GM23338 (cell line): ENCODE results near the gene PTPN20. TPM values are rescaled to one million over a fixed set of nuclear protein-coding genes. Genes with fewer than 3 reads are reported as not detected.

ENCODE experiments used
- ATAC-seq: fragments of 200-7000 bp; cut with Tn5 transposase; 3 replicates; pipeline ENCODE4 v1.9.1; 2020
- DNase-seq: peaks from one replicate; pipeline ENCODE4 v3.0.0-alpha.2; 2015; ENCODE audit warnings: low spot score
- H2AFZ ChIP-seq: fragments of 200-600 bp; sonication (generic); 2 replicates; pipeline ENCODE4 v1.8.0; 2016; ENCODE audit warnings: antibody characterized with exemption, mild to moderate bottlenecking, moderate library complexity
- H3F3A ChIP-seq: fragments of 200-600 bp; sonication (generic); replicated peaks from 2 replicates; pipeline ENCODE4 v1.8.0; 2017; ENCODE audit warnings: antibody characterized with exemption, mixed run types, low read depth
- H3K27ac ChIP-seq: fragments of 200-600 bp; sonication (generic); 2 replicates; pipeline ENCODE4 v1.6.1; 2016; ENCODE audit warnings: low read depth
- H3K27me3 ChIP-seq: fragments of 200-600 bp; sonication (generic); 2 replicates; pipeline ENCODE4 v1.8.0; 2016; ENCODE audit warnings: mild to moderate bottlenecking, mixed run types, moderate library complexity; ENCODE audit not compliant: insufficient read depth
- H3K36me3 ChIP-seq: fragments of 200-600 bp; sonication (generic); 2 replicates; pipeline ENCODE4 v1.8.0; 2016; ENCODE audit warnings: mild to moderate bottlenecking; ENCODE audit not compliant: insufficient read depth
- H3K4me1 ChIP-seq: fragments of 200-600 bp; sonication (generic); 2 replicates; pipeline ENCODE4 v1.8.0; 2016; ENCODE audit warnings: mild to moderate bottlenecking, moderate library complexity; ENCODE audit not compliant: insufficient read depth
- H3K4me2 ChIP-seq: fragments of 200-600 bp; sonication (generic); 2 replicates; pipeline ENCODE4 v1.7.1; 2017; ENCODE audit warnings: mixed run types
- H3K4me3 ChIP-seq: fragments of 200-600 bp; sonication (generic); 2 replicates; pipeline ENCODE4 v1.6.1; 2016; ENCODE audit warnings: mixed run types
- H3K79me2 ChIP-seq: fragments of 200-600 bp; sonication (generic); replicated peaks from 2 replicates; pipeline ENCODE4 v1.8.0; 2017; ENCODE audit warnings: mild to moderate bottlenecking; ENCODE audit not compliant: insufficient read depth
- H3K9me2 ChIP-seq: fragments of 200-600 bp; sonication (generic); 2 replicates; pipeline ENCODE4 v1.8.0; 2017; ENCODE audit not compliant: insufficient read depth
- H4K20me1 ChIP-seq: fragments of 200-600 bp; sonication (generic); replicated peaks from 2 replicates; pipeline ENCODE4 v1.8.0; 2017; ENCODE audit warnings: mild to moderate bottlenecking; ENCODE audit not compliant: insufficient read depth
- H3K27ac Mint-ChIP-seq: 2 replicates; pipeline ENCODE4 v1.8.0; 2020; ENCODE audit warnings: inconsistent platforms, mild to moderate bottlenecking, moderate library complexity, mixed read lengths
- H3K27me3 Mint-ChIP-seq: 3 replicates; pipeline ENCODE4 v1.8.0; 2022; ENCODE audit warnings: low read depth, mild to moderate bottlenecking, moderate library complexity, mixed read lengths, inconsistent platforms; ENCODE audit not compliant: insufficient read depth, poor library complexity
- H3K36me3 Mint-ChIP-seq: 3 replicates; pipeline ENCODE4 v1.8.0; 2021; ENCODE audit warnings: low read depth, mild to moderate bottlenecking, inconsistent platforms, moderate library complexity, mixed read lengths
- H3K4me1 Mint-ChIP-seq: 3 replicates; pipeline ENCODE4 v1.8.0; 2020; ENCODE audit warnings: mild to moderate bottlenecking, inconsistent platforms, mixed read lengths
- H3K4me3 Mint-ChIP-seq: 3 replicates; pipeline ENCODE4 v1.8.0; 2021; ENCODE audit warnings: moderate library complexity, mild to moderate bottlenecking, inconsistent platforms, mixed read lengths
- H3K9me3 Mint-ChIP-seq: 3 replicates; pipeline ENCODE4 v1.8.0; 2020; ENCODE audit warnings: moderate library complexity, mild to moderate bottlenecking, inconsistent platforms, mixed read lengths
- CTCF ChIP-seq, 2 experiments: fragments of 200-600 bp in 1 of 2; sonication (generic) in 1 of 2; conservative IDR thresholded peaks; 2 replicates each; pipeline versions ENCODE4 v1.5.1 to v1.6.1; 2016 to 2017; ENCODE audit warnings: antibody characterized with exemption in 2 of 2, low read depth in 2 of 2, mild to moderate bottlenecking in 2 of 2, moderate library complexity in 1 of 2
- ETS1 ChIP-seq: IDR thresholded peaks from 2 replicates; pipeline ENCODE4 v1.6.1; 2016; ENCODE audit warnings: antibody characterized with exemption
- ZNF114 ChIP-seq: fragments of 250-450 bp; sonication (Bioruptor Pico); IDR thresholded peaks from 2 replicates; pipeline ENCODE4 v1.5.0; 2020; ENCODE audit warnings: mild to moderate bottlenecking, moderate library complexity
- ZNF331 ChIP-seq: fragments of 250-450 bp; sonication (Bioruptor Pico); IDR thresholded peaks from 2 replicates; pipeline ENCODE4 v1.5.0; 2020; ENCODE audit warnings: low read depth, mild to moderate bottlenecking, moderate library complexity
- ZNF462 ChIP-seq: fragments of 250-450 bp; sonication (Bioruptor Pico); IDR thresholded peaks from 2 replicates; pipeline ENCODE4 v1.5.0; 2020; ENCODE audit warnings: mild to moderate bottlenecking, moderate library complexity
- polyA plus RNA-seq: library from polyadenylated mRNA; unstranded; fragments of >200 nt; fragmentation: Nextera tagmentation; extraction: Ambion mirVana; gene quantifications from 2 replicates; pipeline ENCODE4 v1.2.1, GENCODE V29; 2016
- total RNA-seq: library from RNA; depleted of rRNA; stranded (reverse); fragments of >200 nt; shearing (Covaris generic); gene quantifications from 2 replicates; pipeline ENCODE4 v1.2.3, GENCODE V29; 2014

Gene PTPN20
- total and polyA plus RNA-seq, 2 experiments from 2014 or later, result 0.13 TPM; not detected in 1

GRCh38 chr10:47050618-47051455 lies 139.6 kb downstream of the PTPN20 start (continued):
- no peak for TF ChIP-seq ZNF462 (CRISPR knock-in tag)
- no peak for TF ChIP-seq ZNF331 (CRISPR knock-in tag)
- no peak for TF ChIP-seq ETS1
- TF ChIP-seq ZNF114, result no peak

GRCh38 chr10:47051741-47052238 lies 140.6 kb downstream of the PTPN20 start:
- Histone ChIP-seq H3K36me3 (no peaks in the 10 kb centered on the region), H2AFZ (no peak overlapping the region), H3K4me2 (no peak overlapping the region), H3K9me2 (no peaks in the 10 kb centered on the region), H3K4me1 (no peaks in the 10 kb centered on the region), H4K20me1 (no peaks in the 10 kb centered on the region), H3K27me3 (no peaks in the 10 kb centered on the region), H3K79me2 (no peaks in the 10 kb centered on the region), H3F3A (no peaks in the 10 kb centered on the region), H3K27ac (no peak overlapping the region), H3K4me3 (no peak overlapping the region)
- no peaks in the 10 kb centered on the region for H3K36me3 Mint-ChIP-seq
- H3K4me1 Mint-ChIP-seq, result no peaks in the 10 kb centered on the region
- no peaks in the 10 kb centered on the region for H3K9me3 Mint-ChIP-seq
- no peak overlapping the region for H3K4me3 Mint-ChIP-seq
- no peak for DNase-seq
- peaks cover 10% of the 10 kb centered on the region for H3K27me3 Mint-ChIP-seq
- H3K27ac Mint-ChIP-seq, result no peak overlapping the region
- no peak for ATAC-seq
- TF ChIP-seq CTCF (conservative IDR thresholded peaks at IDR 0.05; ENCODE audit: low read depth in 2 of 2), result no peak
